NCI-H1105 (cell line): ENCODE data around the gene IP6K3.

ENCODE experiments used
- DNase-seq: peaks from one replicate; lab custom pipeline; 2025; lab: John Stamatoyannopoulos, UW

IP6K3 gene

GRCh38 chr6:33689148-33689494, 57.6 kb downstream of the IP6K3 start:
- no peak for DNase-seq

- no peak for DNase-seq
Observed at GRCh38 chr6:33688451-33689147, 58.1 kb downstream of the IP6K3 start.

- no peak for DNase-seq
Observed at GRCh38 chr6:33688006-33688405, 58.7 kb downstream of the IP6K3 start.

GRCh38 chr6:33686981-33687975, 59.4 kb downstream of the IP6K3 start:
- no peak for DNase-seq

- no peak for DNase-seq
Observed at GRCh38 chr6:33686225-33686924, 60.3 kb downstream of the IP6K3 start.

- no peak for DNase-seq
Observed at GRCh38 chr6:33685411-33686224, 61.1 kb downstream of the IP6K3 start.

- no peak for DNase-seq
Observed at GRCh38 chr6:33684983-33685382, 61.7 kb downstream of the IP6K3 start.

- DNase-seq, result no peak
Observed at GRCh38 chr6:33684428-33684896, 62.2 kb downstream of the IP6K3 start.

- no peak for DNase-seq
Observed at GRCh38 chr6:33683576-33684427, 62.9 kb downstream of the IP6K3 start.

GRCh38 chr6:33683051-33683571, 63.6 kb downstream of the IP6K3 start:
- no peak for DNase-seq

GRCh38 chr6:33682341-33682740, 64.4 kb downstream of the IP6K3 start:
- DNase-seq, result no peak

- no peak for DNase-seq
Observed at GRCh38 chr6:33679761-33680160, 66.9 kb downstream of the IP6K3 start.

GRCh38 chr6:33678932-33679490, 67.7 kb downstream of the IP6K3 start:
- DNase-seq, result no peak

GRCh38 chr6:33678233-33678931, 68.3 kb downstream of the IP6K3 start:
- DNase-seq, result no peak

- no peak for DNase-seq
Observed at GRCh38 chr6:33677689-33678088, 69.0 kb downstream of the IP6K3 start.

GRCh38 chr6:33677143-33677660, 69.5 kb downstream of the IP6K3 start:
- no peak for DNase-seq

GRCh38 chr6:33676416-33677142, 70.1 kb downstream of the IP6K3 start:
- no peak for DNase-seq

- no peak for DNase-seq
Observed at GRCh38 chr6:33675968-33676367, 70.7 kb downstream of the IP6K3 start.
